NCI-H1694 treated with DMSO at 0.1 percent for 48 hours (cell line): ENCODE measurements around the gene LBX2.
"Not testable (repeated sequence)": the region's sequence is repeated elsewhere in the genome, so short reads cannot be mapped to it uniquely, and the experiment has no call there.

ENCODE experiments used
- DNase-seq: peaks from one replicate; lab custom pipeline; 2025; lab: John Stamatoyannopoulos, UW

The LBX2 gene

DNA sequence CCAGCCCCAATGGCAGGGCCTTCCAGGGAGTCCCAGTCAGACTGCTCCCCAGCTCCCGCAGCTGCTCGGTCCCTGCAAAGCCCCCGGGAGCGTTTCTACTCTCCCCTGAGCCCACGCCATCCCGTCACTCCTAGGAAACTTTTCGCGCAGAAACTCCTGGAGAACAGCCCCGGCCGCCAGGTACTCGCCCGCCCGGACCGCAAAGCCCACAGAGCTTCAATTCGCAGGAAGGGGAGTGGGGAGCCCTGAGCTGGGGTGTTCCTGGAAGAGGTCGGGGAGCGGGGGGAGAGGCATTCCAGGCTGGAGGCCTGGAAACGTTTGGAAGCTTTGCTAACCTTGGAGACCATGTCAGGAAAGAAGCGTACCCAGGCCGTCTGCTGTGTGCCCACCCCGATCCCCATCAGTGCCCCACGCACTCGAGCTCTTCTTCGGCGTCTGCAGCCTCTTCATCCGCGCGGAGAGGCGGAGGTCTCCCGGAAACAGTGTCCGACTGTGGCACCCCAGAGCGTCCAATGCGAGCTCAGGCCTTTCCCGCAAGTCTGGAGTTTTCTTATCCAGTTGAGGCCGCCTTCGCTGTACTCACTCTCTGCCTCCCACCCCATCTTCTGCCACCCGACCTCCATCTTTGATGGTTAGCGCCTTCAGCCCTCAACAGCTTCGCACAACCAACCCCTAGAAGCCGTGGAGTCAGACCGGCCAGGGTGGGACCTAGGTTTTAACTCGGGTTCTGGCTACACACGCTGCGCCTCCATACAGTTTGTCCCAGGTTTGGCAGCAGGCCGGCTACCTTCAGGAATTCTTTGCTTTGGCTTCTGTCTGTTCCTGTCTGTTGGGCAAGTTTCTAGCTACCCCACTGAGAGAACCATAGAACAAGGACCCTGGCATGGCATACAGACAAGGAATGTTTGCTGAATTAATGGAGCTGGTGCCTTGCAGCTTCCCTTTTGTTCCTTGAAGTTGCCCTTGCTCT, 4.4 kb upstream of the LBX2 start:
- DNase-seq: no peak

GRCh38 chr2:74502720-74503505, 3.5 kb upstream of the LBX2 start:
- no peak for DNase-seq

- no peak for DNase-seq
Observed at GRCh38 chr2:74502147-74502719, 2.8 kb upstream of the LBX2 start.

GRCh38 chr2:74501335-74502071, 2.1 kb upstream of the LBX2 start:
- no peak for DNase-seq

DNA sequence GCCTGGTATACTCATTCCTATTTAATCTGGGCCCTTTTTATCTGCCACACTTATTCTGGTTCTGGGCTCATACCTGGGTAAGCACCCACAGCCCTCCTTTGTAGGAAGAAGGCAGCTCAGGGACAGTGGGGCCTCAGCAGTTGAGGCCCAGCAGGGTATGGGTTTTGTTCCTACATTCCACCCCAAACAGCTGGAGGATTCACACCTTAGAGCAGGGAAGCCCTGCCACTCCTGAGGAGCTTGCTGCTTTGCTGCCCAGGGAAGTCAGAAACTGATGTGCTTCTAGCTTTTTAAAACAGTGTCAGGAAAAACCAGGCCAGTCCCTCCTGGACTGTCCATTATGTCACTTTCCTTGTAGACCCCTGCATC, 1.2 kb upstream of the LBX2 start:
- DNase-seq: no peak

- no peak for DNase-seq
Observed at GRCh38 chr2:74499940-74500577, 656 bp upstream of the LBX2 start.

DNA sequence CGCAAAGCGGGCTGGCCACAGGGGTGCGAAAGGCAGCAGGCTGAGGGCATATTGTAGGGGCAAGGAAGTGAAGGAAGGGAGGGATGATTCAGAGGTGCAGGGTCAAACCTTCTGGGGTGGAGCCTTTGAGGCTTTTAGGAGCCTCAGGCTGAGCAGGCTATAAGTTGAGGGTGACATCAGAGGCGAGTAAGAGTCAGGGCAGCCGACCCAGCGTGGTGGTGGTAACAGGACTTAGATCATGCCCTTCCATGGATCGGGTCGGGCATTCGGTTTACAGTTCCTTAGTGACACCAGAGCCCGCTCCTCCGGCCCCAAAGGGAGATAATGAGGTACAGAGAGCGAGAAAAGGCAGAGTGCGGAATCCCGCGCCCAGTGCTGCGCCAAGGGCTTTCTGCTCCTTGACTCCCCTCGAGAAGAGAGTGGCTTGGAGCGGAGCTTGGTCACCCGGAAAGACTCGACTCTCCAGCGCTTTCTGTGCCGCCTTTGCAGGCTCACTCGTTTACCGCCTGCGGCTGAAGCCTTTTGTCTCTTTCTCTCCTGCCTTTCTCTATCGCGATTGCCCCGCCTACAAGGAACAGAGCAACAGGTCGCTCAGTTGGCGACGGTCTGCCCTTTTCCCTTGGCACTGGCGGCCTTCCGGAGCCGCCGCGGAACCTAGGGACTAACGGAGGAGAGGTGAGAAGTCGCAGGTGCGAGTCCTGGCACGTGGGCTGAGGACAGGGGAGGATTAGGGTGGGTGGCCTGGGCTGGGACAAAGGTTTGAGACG, 720 bp downstream of the LBX2 start:
- DNase-seq: no peak

GRCh38 chr2:74497777-74498499, 1.5 kb downstream of the LBX2 start:
- no peak for DNase-seq

DNA sequence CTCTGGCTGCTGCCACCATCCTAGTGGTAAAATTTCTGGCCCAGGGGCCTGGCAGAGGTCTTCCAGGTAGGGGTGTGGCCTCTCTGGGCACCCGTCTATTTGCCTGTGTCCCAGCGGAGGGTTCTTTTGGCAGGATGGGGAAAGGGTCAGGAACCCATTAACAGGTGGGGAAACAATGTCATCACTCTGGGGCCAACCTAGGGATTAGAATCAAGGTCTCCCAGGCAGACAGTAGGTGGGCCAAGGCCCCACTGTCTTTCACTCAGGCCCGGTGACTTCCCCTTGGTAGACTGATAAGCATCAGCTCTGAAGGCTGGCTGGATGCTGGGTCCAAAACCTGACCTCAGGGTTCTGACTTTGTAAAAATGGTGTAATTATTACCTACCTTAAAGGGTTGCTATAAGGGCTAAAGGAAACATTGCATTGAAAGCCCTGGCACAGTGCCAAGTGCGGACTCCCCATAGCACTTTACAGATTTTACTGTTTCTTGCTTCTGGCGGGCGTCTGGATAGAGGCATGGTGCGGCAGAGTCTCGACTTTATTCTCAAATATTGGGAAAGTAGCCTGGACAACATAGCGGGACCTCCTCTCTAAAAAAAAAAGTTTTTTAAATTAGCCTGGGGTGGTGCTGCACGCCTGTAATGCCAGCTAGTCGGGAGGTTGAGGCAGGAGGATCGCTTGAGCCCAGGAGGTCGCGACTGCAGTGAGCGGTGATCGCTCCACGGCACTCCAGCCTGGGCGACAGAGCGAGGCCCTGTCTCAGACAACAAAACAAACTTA, 2.2 kb downstream of the LBX2 start:
- no peak for DNase-seq

GRCh38 chr2:74495440-74495839, 4.0 kb downstream of the LBX2 start:
- DNase-seq: no peak

DNA sequence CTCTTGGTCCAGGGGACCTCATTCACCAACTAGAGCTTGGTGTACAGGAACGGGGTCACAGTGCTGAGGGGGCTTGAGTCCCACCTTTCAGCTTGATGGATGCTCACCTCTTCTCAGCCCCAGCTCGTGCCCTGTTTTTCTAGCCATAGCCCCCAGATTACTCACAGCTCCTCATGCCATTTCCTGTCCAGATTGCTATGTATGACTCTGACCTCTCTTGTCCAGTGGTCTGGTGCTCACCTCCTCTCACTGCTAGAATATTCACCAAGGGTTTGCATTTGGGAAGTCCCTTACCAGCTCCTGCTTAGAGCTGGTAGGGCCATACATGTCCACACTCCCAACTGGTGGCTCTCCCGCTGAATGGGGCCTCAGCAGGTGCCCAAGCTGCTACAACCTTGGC, 5.9 kb downstream of the LBX2 start:
- DNase-seq: no peak

- DNase-seq: no peak
Observed at GRCh38 chr2:74491648-74492544, 7.5 kb downstream of the LBX2 start.

- DNase-seq: no peak
Observed at GRCh38 chr2:74489906-74490305, 9.5 kb downstream of the LBX2 start.

DNA sequence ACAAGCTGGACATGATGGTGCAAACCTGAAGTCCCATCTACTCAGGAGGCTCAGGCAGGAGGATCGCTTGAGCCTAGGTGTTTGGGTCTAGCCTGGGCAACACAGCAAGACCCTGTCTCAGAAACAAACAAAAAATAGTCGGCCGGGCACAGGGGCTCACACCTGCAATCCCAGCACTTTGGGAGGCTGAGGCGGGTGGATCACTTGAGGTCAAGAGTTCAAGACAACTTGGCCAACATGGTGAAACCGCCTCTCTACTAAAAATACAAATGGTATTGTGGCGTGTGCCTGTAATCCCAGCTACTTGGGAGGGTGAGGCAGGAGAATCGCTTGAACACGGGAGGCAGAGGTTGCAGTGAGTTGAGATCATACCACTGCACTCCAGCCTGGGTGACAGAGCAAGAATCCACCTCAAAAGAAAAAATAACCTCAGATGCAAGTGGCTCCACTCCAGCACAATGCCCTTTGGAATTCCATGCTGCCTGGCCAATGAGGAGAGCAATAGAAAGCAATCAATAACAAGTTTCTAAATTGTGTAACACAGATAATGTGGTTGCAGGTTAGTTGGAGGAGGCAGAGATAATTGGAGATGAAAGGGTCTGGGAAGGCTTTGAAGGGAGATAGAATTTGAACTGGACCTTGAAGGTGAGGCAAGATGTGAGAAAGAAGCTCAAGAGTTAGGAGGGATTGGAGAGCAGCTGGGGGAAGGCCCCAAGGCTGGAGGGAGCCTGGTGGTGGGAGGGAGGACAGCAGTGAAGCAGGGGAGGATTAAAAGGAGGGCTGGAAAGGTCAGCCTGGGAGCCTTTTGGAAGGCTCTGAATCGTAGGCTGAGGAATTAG, 10.5 kb downstream of the LBX2 start:
- no peak for DNase-seq

DNA sequence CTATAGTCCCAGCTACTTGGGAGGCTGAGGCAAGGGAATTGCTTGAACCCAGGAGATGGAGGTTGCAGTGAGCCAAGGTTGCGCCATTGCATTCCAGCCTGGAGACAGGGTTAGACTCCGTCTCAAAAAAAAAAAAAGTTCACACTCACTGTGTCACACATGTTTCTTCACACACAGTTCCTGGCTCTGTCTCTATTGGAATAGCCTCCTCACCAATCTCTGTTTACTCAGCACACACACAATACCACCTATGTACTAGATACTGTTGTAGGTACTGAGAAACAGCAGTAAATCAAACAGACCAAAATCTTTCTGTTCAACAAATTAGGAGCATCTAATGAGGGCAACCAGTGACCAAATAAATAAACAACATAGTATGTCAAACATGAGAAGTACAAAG, 13.3 kb downstream of the LBX2 start:
- no peak for DNase-seq

DNA sequence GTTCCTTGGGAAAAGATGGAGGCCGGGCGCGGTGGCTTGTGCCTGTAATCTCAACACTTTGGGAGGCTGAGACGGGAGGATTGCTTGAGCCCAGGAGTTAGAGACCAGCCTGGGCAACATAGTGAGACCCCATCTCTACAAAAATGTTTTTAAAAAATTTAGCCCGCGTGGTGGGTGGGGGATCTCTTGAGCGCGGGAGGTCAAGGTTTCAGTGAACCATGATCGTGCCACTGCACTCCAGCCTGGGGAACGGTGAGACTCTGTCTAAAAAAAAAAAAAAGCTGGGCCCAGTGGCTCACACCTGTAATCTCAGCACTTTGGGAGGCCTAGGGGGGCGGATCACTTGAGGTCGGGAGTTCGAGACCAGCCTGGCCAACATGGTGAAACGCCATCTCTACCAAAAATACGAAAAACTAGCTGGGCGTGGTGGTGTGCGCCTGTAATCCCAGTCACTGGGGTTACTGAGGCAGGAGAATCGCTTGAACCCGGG, 15.7 kb downstream of the LBX2 start:
- DNase-seq: not testable (repeated sequence)
